GM18873 (cell line): ENCODE results near the gene NQO2.
"Not testable (repeated sequence)": the region's sequence is repeated elsewhere in the genome, so short reads cannot be mapped to it uniquely, and the experiment has no call there.

Experiments used
- ATAC-seq: cut with Tn5 transposase; IDR thresholded peaks from one replicate; pipeline ENCODE4 v1.9.1; 2021; ENCODE audit warnings: mild to moderate bottlenecking, moderate library complexity, moderate number of reproducible peaks; ENCODE audit not compliant: unreplicated experiment, low FRiP score

NQO2 gene

DNA sequence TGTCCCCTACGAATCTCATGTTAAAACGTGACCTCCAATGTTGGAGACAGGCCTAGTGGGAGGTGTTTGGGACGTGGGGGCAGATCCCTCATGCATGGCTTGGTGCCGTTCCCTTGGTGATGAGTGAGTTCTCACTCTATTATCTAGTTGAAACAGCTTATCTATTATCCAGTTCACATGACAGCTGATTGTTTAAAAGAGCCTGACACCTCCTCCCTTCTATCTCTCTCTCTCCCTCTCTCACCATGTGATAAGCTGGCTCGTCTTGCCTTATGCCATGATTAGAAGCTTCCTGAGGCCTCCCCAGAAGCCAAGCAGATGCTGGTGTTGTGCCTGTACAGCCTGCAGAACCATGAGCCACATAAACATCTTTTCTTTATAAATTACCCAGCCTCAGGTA lies 35.7 kb downstream of the NQO2 start:
- ATAC-seq = no peak

DNA sequence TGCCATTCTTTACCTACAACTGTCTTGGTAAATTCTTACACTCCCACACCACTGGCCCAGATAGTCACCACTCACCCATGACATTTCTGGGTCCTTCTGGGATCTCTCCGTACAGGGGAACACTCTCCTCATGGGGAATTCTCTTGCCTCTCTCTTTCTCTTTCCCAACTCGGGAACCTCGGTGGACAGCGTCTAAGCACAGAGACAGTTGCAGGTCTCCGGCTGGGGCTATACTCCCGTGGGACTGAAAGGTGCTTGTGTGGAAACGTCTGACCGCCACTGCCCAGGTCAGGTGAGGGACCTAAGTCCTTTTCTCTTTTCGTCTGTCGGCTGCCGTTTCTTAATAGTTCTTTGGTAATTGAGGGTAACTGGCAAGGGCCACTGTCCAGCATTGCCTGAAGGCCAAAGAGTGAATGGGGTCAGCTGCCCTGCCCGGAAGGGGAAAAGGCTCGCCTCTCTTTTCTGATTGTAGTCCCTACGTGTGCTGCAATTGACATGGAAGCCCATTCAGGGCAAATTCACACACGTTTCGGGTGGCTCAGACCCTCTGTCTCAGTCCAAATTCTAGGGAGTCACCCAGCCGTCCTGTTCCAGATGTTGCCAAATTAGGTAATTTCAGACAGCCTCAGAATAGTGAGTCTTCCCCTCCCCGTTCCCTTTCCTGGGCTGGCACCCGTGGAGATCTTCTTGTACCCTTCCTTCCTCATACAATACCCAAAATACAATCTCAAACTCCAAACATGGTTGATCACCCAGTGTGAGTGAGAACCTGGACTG lies 37.4 kb downstream of the NQO2 start:
- ATAC-seq = no peak

DNA sequence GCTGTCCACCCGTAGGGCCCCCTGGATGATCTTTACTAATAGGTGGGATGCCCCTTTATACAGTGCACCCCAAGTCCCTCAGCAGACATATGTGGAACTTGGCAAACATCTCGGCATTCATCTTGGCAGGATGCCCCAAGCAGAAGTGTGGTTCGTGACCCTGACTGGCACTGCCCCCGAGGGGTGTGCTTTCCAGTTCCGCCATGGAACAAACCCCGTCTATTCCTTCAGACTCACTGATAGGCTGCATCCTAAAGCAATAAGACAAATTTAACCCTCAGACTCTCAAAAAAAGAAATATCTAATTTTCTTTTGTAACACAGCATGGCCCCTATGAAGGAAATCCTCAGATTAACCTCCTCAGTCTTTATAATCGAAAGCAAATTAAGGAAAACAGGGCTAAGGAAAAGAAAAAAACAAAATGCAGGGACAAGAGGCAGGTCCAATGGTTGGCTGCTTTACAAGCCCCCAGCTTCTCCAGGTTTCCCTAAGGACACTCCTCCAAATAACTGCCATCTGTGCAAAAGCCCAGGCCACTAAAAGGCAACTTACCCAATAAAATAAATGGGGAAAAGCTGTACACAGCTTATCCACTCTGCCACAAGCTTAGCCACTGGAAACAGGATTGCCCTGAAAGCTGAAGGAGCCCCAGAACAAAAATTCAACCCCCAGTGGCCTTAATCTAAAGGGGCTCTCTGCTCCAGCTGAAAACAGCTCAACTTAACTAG lies 38.1 kb downstream of the NQO2 start:
- no peak for ATAC-seq

DNA sequence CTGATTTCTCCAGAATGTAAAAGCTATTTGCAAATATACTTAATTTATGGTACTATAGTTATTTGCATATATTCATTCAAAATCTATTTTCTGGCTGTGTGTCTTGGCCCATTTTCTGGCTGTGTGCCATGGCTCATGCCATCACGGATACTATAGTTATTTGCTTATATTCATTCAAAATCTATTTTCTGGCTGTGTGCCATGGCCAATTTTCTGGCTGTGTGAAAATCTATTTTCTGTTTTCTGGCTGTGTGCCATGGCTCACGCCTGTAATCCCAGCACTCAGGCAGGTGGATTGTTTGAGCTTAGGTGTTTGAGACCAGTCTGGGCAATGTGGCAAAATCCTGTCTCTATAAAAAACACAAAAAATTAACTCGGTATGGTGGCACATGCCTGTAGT lies 39.7 kb downstream of the NQO2 start:
- no peak for ATAC-seq

DNA sequence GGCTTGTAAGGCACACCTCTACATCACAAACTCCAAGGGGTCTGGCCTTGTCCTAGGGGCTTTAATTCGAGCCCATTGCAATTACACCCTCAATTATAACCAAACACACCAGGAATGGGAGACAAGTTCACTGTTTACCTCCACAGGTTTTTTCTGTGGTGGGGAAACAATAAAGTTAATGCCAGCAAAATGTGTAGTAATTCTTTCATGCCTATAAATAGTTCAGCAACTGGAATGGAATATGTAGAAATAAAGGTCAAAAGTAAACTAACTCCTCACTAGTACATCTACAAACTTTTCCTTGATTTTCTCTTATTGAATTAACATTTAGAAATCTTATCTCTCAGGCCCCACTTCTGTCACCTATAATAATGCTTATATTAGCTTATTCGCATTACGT lies 41.5 kb downstream of the NQO2 start:
- ATAC-seq = no peak

DNA sequence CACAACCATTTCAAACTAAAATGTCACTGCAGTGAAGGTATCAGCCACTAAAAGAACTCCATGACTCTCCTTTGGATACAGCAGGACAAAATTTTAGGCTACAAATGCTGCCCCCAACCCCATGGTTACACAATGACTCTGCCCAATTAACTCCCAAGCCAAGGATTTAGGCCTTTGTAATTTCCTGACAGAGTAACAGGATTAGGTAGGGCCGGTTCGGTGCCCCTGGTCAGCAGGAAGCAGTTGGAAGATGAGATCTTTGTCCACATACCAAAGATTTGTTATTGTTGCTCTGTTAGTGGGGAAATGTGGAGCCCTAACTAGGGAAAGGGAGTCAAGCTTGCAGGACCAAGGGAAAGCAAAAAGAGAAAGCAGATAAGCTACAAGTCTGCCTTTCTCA lies 41.9 kb downstream of the NQO2 start:
- no peak for ATAC-seq

DNA sequence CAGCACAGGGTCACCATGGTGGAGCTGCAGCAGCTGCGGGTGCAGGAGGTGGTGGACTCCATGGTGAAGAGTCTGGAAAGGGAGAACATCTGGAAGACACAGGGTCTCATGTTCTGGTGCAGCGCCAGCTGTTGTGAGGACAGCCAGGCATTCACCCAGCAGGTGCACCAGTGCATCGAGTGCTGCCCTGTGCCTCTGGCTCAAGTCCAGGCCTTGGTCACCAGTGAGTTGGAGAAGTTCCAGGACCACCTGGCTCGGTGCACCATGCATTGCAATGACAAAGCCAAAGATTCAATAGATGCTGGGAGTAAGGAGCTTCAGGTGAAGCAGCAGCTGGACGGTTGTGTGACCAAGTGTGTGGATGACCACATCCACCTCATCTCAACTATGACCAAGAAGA lies 45.7 kb downstream of the NQO2 start:
- no peak for ATAC-seq

DNA sequence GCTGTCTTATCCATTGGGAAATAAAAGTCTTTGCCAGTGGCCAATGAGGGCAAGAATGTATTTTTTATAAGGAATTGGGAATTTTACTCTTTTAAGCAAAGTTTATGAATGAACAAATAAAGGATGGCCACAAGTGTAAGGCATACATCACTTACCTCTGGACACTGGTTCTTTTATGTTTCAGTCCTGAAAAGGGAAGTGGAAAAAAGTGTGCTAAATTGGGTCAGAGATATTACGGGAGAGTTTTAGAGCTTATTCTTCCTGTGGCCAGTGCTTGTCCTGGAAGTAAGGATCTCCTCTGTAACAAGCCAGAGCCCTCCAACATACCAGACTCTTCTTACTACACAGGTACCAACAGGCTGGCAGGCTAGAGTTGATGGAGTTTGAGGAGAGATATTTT lies 46.1 kb downstream of the NQO2 start:
- no peak for ATAC-seq

DNA sequence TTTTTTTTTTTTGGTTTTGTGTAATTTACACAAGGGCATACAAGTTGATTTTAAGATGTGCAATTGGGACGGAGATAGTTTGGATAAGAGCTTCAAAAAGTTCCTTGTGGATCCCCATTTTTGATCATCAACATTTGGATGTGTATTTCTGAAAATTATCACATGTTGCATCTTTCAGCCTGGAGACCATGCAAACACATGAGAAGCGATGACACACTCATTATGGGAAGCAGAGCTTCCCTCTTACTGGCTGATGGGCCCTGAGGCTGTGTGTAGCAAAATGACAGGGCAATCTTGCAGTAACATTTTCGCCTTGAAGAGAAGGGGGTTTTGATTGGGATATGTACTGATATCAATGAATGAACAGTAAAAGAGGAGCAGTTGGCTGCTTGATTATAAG lies 46.6 kb downstream of the NQO2 start:
- ATAC-seq = no peak

DNA sequence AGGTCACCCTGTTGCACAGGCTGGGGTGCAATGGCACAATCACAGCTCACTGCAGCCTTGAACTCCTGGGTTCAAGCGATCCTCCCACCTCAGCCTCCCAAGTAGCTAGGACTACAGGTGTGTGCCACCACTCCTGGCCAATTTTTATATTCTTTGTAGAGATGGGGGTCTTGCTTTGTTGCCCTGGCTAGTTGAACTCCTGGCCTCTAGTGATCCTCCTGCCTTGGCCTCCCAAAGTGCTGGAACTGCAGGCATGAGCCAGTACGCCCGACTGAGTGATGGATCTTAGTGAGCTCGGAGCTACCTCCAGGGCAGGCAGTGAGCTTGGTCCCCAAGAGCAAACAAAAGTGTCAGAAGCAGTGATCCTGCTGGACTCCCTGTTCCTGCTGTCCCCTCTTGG lies 48.3 kb downstream of the NQO2 start:
- ATAC-seq = not testable (repeated sequence)

DNA sequence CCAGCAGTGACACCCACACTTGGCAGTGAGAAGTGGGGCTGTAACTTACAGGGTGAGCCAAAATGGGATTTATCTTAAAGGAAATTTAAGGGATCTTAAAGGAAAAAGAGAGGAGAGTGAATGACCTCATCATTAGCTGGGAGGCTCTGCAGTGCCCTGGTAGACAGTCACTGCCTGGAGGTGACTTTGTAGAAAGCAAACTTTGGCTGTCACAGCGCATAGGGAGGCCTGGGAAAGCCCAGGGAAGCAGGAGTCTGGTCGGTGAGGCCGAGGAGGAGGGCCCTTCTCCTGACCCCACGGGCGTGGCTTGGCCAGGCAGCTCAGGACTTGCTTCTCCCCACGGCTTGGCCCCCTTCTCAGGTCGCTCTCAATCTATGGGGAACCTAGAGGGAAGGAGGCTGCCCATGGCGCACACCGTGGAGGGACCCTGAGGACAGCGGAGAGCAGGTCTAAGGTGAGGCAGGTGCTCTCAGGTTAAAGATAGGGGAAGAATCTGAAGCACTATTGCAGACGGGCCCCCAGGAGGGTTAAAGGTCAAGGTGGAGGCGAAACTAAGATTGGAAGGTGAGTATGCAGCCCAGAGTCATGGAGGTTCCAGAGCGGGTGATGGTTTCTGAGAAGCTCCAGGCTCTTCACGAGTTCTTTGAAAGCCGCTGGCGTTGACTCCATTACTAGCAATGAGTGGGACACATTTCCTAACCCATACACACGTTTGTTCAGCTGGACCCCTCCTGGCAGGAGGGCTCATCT lies 53.0 kb downstream of the NQO2 start:
- no peak for ATAC-seq

DNA sequence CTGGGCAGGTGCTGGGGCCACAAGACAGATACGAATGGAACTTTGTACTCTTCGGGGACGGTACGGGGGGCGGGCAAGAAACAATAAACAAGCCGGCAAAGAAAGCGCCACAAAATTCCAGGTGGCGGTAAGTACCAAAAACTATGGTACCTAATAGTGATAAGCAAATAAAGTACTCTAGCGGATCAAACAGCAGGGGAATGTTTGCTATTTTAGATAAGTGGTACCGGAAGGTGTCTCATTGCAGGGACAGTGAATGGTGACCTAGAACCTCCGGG lies 53.5 kb downstream of the NQO2 start:
- no peak for ATAC-seq

DNA sequence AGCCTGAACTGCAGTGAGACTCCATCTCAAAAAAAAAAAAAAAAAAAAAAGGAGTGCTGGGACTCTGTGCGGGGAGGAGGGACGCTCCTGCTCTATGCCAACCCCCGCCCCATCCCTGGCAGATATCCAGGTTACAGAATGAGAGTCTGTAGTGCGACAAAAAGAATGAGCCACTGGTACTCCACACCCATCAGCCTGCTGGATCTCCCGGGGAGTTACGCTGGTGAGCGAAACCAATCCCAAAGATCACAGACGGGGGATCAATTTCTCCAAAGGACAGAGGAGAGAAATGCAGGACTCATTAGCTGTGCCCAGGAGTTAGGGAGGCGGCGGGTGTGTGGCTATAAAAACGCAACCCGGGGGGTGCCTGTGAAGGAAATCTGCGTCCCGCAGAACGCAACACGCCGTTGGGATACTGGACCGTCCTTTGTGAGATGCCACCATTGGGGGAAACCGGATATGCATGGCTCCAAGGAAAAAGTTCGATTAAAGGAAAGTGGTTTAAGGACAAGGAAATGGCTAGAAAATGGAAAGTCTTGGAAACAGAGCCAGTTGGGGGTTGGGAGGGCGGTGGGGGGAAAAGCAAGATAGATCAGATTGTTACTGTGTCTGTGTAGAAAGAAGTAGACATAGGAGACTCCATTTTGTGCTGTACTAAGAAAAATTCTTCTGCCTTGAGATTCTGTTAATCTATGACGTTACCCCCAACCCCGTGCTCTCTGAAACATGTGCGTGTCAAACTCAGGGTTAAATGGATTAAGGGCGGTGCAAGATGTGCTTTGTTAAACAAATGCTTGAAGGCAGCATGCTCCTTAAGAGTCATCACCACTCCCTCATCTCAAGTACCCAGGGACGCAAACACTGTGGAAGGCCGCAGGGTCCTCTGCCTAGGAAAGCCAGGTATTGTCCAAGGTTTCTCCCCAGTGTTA lies 54.8 kb downstream of the NQO2 start:
- not testable (repeated sequence) for ATAC-seq

DNA sequence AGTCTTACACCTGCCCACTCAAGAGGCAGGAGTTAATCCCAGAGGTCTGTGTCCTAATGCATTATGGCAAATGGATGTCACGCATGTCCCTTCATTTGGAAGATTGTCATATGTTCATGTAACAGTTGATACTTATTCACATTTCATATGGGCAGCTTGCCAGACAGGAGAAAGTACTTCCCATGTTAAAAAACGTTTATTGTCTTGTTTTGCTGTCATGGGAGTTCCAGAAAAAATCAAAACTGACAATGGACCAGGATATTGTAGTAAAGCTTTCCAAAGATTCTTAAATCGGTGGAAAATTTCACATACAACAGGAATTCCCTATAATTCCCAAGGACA lies 55.4 kb downstream of the NQO2 start:
- ATAC-seq = not testable (repeated sequence)

DNA sequence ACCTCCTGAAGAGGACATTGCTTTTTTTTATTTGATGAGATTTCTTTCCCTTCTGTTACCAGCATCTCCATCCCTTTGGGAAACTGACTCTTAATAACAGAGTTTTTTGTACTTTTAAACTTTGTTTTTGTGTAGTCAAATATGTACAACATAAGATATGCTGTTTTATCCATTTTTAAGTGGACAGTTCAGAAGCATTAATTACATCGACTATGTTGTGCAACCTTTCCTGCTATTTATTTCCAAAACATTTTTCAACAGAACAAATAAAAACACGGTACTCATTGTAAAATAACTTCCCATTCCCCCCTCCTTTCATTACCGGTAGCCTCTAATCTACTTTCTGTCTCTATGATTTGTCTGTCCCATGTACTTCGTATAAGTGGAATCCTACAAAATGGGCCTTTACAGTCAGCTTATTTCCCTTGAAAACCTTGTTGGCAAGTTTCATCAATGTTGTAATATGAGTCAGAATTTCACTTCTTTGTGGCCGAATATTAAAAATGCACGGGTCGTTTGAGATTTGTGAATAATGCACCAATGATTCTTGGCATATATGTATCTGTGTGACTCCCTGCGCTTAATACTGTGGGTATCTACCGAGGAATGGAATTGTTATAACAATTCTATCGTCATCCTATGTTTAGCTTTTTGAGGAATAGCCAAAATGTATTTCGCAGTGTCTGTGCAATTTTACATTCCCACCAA lies 57.5 kb downstream of the NQO2 start:
- no peak for ATAC-seq

DNA sequence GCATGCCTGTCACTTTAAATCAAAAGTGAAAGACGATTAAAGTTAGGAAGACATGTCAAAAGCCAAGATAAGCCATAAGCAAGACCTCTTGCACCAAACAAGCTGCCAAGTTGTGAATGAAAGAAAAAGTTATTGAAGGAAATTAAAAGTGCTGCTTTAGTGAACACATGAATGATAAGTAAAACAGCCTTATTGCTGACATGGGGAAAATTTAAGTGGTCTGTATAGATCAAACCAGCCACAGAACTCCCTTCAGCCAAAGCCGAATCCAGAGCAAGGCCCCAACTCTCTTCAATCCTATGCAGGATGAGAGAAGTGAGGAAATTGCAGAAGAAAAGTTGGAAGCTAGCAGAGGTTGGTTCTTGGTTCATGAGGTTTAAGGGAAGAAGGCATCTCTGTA lies 59.3 kb downstream of the NQO2 start:
- ATAC-seq = no peak

DNA sequence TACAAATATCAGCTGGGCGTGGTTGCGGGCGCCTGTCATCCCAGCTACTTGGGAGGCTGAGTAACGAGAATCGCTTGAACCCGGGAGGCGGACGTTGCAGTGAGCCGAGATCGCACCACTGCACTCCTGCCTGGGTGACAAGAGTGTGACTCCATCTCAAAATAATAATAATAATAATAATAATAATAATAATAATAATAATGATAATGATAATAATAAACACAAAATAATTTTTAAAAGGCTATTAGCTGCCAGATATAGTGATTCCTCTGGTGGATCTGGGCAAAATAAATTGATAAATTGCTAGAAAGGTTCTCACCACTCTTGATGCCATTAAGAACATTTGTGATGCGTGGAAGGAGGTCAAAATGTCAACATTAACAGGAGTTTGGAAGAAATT lies 60.4 kb downstream of the NQO2 start:
- not testable (repeated sequence) for ATAC-seq

DNA sequence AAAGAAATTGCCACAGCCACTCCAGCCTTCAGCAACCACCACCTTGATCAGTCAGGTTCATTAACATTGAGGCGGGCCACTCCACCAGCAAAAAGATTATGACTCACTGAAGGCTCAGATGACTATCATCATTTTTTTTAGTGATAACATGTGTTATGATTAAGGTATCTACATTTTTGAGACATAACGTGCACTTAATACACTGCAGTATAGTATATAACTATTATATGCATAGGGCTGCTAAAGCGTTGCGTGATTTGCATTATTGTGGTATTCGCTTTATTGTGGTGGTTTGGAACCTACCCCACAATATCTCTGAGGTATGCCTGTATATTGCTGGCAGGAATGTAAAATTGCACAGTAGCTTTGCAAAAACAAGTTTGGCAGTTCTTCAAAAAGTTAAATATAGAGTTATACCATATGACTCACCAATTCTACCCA lies 61.8 kb downstream of the NQO2 start:
- no peak for ATAC-seq

DNA sequence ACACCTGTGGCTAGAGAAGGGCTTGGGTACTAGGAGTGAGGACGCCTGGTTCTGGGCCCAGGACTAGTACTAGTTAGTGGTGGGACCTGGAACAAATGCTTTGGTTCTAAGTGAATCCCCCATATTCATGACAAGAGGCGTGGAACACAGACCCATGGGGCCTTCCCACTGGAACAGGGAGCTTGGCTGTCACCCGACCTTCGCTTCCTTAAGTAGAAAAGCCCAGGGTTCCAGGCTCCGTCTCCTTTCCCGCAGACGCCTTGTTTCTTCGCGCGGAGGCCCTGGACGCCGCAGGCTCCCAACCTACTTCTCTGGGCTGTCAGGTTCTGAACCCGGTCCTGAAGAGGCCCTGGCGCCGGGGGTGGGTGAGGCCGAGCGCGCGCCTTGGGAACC lies 63.6 kb downstream of the NQO2 start:
- not testable (repeated sequence) for ATAC-seq
